ENCODE data around the gene VPS35. TPM values are rescaled to one million over a fixed set of nuclear protein-coding genes. Genes with fewer than 3 reads are reported as not detected.

VPS35 gene
- total RNA-seq, 5 donors from 2014 or later (not counting 1 experiment from before 2014, with no cell fraction given): 49.8 to 105 (median 87.3) TPM

GRCh38 chr16:46714797-46715591 lies 26.0 kb upstream of the VPS35 start:
- no peak overlapping the region for H3K27ac Mint-ChIP-seq
- no peaks in the 10 kb centered on the region for H3K27me3 Mint-ChIP-seq

DNA sequence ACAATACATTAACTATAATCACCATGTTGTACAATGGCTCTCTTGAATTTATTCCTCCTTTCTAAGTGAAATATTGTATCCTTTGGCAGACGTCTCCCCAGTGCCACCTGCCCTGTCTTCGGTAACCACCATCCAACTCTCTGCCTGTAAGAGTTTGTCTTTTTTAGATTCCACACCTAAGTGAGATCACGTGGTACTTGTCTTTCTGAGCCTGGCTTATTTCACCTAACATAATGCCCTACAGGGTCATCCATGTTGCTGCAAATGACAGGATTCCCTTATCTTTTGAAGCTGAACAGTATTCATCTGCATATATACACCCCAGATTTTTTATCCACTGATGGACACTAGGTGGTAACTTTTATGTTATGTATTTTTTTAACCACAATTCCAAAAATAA lies 24.7 kb upstream of the VPS35 start:
- Histone ChIP-seq H3K9me3 (no peaks in the 10 kb centered on the region), H3K36me3 (ENCODE audit: control insufficient read depth in 2 of 2, extremely low read depth in 1 of 2, insufficient read depth in 1 of 2, low read length in 1 of 2) (no peaks in the 10 kb centered on the region), H3K4me3 (ENCODE audit: control insufficient read depth in 1 of 2, extremely low read depth in 1 of 2, low read length in 1 of 2) (no peak overlapping the region), H3K27me3 (replicated peaks in 1 of 2; ENCODE audit: control insufficient read depth in 2 of 2, extremely low read depth in 1 of 2, insufficient read depth in 2 of 2, low read length in 1 of 2) (peaks cover 0 to 4% of the 10 kb centered on the region in 2 experiments), H3K27ac (ENCODE audit: low read length) (no peak overlapping the region), H3K4me1 (ENCODE audit: control insufficient read depth in 1 of 2, extremely low read depth in 1 of 2, insufficient read depth in 2 of 2, low read length in 2 of 2) (no peaks in the 10 kb centered on the region)
- CTCF ChIA-PET: no interaction called here
- no peaks in the 10 kb centered on the region for H3K9me3 Mint-ChIP-seq
- POLR2A ChIA-PET: no interaction called here
- H3K27me3 Mint-ChIP-seq: no peaks in the 10 kb centered on the region
- H3K36me3 Mint-ChIP-seq: no peaks in the 10 kb centered on the region
- no peak for DNase-seq
- no CpG with 5 or more reads among the region's 3 CpGs for whole genome bisulfite sequencing (ENCODE audit: insufficient coverage)
- no peaks in the 10 kb centered on the region for H3K4me1 Mint-ChIP-seq
- H3K27ac Mint-ChIP-seq: no peak overlapping the region
- no peak overlapping the region for H3K4me3 Mint-ChIP-seq
- no peak for ATAC-seq (replicated peaks in 1 of 4)

More at GRCh38 chr16:46714797-46715591, 26.0 kb upstream of the VPS35 start:
- Histone ChIP-seq H3K27ac (ENCODE audit: low read length) (no peak overlapping the region), H3K9me3 (no peaks in the 10 kb centered on the region), H3K36me3 (ENCODE audit: control insufficient read depth in 2 of 2, extremely low read depth in 1 of 2, insufficient read depth in 1 of 2, low read length in 1 of 2) (no peaks in the 10 kb centered on the region), H3K4me3 (ENCODE audit: control insufficient read depth in 1 of 2, extremely low read depth in 1 of 2, low read length in 1 of 2) (no peak overlapping the region), H3K4me1 (ENCODE audit: control insufficient read depth in 1 of 2, extremely low read depth in 1 of 2, insufficient read depth in 2 of 2, low read length in 2 of 2) (no peaks in the 10 kb centered on the region), H3K27me3 (replicated peaks in 1 of 2; ENCODE audit: control insufficient read depth in 2 of 2, extremely low read depth in 1 of 2, insufficient read depth in 2 of 2, low read length in 1 of 2) (peaks cover 0 to 4% of the 10 kb centered on the region in 2 experiments)
- Mint-ChIP-seq H3K4me1 (no peaks in the 10 kb centered on the region), H3K36me3 (no peaks in the 10 kb centered on the region), H3K9me3 (no peaks in the 10 kb centered on the region), H3K4me3 (no peak overlapping the region)
- no peak for ATAC-seq (replicated peaks in 1 of 4)
- 83% methylated on average over 1 of the region's 7 CpGs for WGBS (ENCODE audit: insufficient coverage)
- DNase-seq: no peak
- ChIA-PET CTCF (no interaction called here), POLR2A (no interaction called here)

DNA sequence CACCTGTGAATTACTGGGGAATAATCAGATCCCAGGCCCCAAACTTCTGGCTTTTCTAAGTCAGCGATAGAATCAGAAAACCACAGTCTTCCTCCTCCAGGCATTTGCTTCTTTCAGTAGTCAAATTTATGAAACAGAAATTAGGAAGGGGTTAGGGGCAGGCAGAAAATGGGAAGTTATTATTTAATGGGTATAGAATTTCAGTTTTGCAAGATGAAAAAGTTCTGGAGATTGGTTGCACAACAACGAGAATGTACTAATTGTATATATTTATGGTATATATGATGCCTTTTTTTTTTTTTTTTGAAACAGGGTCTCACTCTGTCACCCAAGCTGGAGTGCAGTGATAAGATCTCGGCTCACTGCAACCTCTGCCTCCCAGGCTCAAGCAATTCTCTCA lies 23.9 kb upstream of the VPS35 start:
- CTCF ChIA-PET: no interaction called here
- no peaks in the 10 kb centered on the region for H3K9me3 ChIP-seq
- POLR2A ChIA-PET: no interaction called here
- WGBS (ENCODE audit: insufficient coverage): no CpG with 5 or more reads among the region's 3 CpGs
- no peak overlapping the region for H3K27ac Mint-ChIP-seq
- H3K4me3 ChIP-seq (ENCODE audit: control insufficient read depth in 1 of 2, extremely low read depth in 1 of 2, low read length in 1 of 2): no peak overlapping the region
- ATAC-seq (replicated peaks in 1 of 4): no peak
- no peaks in the 10 kb centered on the region for H3K27me3 Mint-ChIP-seq
- peaks cover 0 to 4% of the 10 kb centered on the region in 2 experiments for H3K27me3 ChIP-seq (replicated peaks in 1 of 2; ENCODE audit: control insufficient read depth in 2 of 2, extremely low read depth in 1 of 2, insufficient read depth in 2 of 2, low read length in 1 of 2)
- H3K36me3 ChIP-seq (ENCODE audit: control insufficient read depth in 2 of 2, extremely low read depth in 1 of 2, insufficient read depth in 1 of 2, low read length in 1 of 2): no peaks in the 10 kb centered on the region
- H3K4me1 ChIP-seq (ENCODE audit: control insufficient read depth in 1 of 2, extremely low read depth in 1 of 2, insufficient read depth in 2 of 2, low read length in 2 of 2): no peaks in the 10 kb centered on the region
- H3K36me3 Mint-ChIP-seq: no peaks in the 10 kb centered on the region
- DNase-seq: no peak
- no peaks in the 10 kb centered on the region for H3K4me1 Mint-ChIP-seq
- no peak overlapping the region for H3K27ac ChIP-seq (ENCODE audit: low read length)
- no peaks in the 10 kb centered on the region for H3K9me3 Mint-ChIP-seq
- H3K4me3 Mint-ChIP-seq: no peak overlapping the region

DNA sequence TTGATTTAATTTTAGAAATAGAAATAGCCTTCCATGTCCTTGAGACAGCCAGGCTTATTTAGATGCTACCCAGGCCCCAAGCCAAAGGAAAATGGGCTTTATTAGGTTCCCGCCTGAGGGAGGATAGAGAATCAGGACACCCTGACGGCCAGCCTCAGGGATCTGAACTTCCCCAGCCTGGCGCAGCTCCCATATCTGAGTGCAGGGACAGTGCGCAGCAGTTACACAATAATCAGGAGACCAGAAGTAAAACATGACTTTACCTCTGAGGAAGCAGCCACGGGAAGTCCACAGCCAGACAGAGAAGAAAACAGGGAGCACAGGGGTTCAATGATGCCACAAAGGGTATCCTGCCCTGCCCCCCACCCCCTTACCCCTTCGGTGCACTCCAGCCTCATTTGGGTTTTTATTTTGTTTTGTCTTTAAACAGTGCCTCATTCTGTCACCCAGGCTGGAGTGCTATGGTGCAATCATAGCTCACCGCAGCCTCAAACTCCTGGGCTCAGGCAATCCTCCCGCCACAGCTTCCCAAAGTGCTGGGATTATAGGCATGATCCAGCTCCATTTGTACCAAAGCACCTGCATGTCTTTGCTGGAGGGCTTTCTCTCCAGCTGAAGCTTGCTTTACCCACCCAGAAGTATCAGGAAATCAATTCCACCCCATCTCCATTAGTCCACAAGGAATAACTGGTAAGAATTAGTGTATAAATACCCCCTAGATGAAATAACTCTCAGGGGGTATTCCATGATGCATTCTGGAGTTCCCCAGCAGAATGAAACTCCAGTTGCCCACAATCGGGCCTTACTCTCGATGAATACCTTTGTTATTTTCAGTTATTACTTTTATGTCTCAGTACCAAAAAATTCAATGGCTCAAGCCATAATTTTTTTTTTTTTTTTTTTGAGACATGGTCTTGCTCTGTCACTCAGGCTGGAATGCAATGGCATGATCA lies 22.4 kb upstream of the VPS35 start:
- POLR2A ChIA-PET: no interaction called here
- no peaks in the 10 kb centered on the region for H3K9me3 ChIP-seq
- Mint-ChIP-seq H3K36me3 (no peaks in the 10 kb centered on the region), H3K27me3 (peaks cover 0 to 6% of the 10 kb centered on the region in 2 donors), H3K9me3 (no peaks in the 10 kb centered on the region), H3K4me3 (no peak overlapping the region), H3K27ac (no peak overlapping the region), H3K4me1 (no peaks in the 10 kb centered on the region)
- H3K4me3 ChIP-seq (ENCODE audit: control insufficient read depth in 1 of 2, extremely low read depth in 1 of 2, low read length in 1 of 2): no peak overlapping the region
- H3K27ac ChIP-seq (ENCODE audit: low read length): no peak overlapping the region
- H3K36me3 ChIP-seq (ENCODE audit: control insufficient read depth in 2 of 2, extremely low read depth in 1 of 2, insufficient read depth in 1 of 2, low read length in 1 of 2): no peaks in the 10 kb centered on the region
- WGBS (ENCODE audit: insufficient coverage): 85% methylated on average over 6 of the region's 10 CpGs
- no peak for DNase-seq
- CTCF ChIA-PET: interaction anchor here (0.7 kb wide), 3 partner anchors 19 to 349 kb away, joined by 3 to 5 read pairs (median 4); no protein-coding TSS in a partner anchor
- peaks cover 0 to 4% of the 10 kb centered on the region in 2 experiments for H3K27me3 ChIP-seq (replicated peaks in 1 of 2; ENCODE audit: control insufficient read depth in 2 of 2, extremely low read depth in 1 of 2, insufficient read depth in 2 of 2, low read length in 1 of 2)
- ATAC-seq (replicated peaks in 1 of 4): no peak
- H3K4me1 ChIP-seq (ENCODE audit: control insufficient read depth in 1 of 2, extremely low read depth in 1 of 2, insufficient read depth in 2 of 2, low read length in 2 of 2): no peaks in the 10 kb centered on the region

GRCh38 chr16:46709469-46710005 lies 20.6 kb upstream of the VPS35 start:
- DNase-seq: no peak
- H3K27me3 Mint-ChIP-seq: peaks cover 0 to 6% of the 10 kb centered on the region in 2 donors
- no peak overlapping the region for H3K27ac Mint-ChIP-seq
- POLR2A ChIA-PET: interaction anchor here in 1 of 2 donors (0.6 kb wide), 1 partner anchor 89 kb away, joined by 3 read pairs; no protein-coding TSS in a partner anchor
- no peak overlapping the region for H3K4me3 Mint-ChIP-seq
- H3K36me3 Mint-ChIP-seq: no peaks in the 10 kb centered on the region
- H3K4me1 Mint-ChIP-seq: no peaks in the 10 kb centered on the region
- Histone ChIP-seq H3K9me3 (no peaks in the 10 kb centered on the region), H3K4me3 (ENCODE audit: control insufficient read depth in 1 of 2, extremely low read depth in 1 of 2, low read length in 1 of 2) (no peak overlapping the region), H3K27ac (ENCODE audit: low read length) (no peak overlapping the region), H3K27me3 (replicated peaks in 1 of 2; ENCODE audit: control insufficient read depth in 2 of 2, extremely low read depth in 1 of 2, insufficient read depth in 2 of 2, low read length in 1 of 2) (no peaks in the 10 kb centered on the region), H3K4me1 (ENCODE audit: control insufficient read depth in 1 of 2, extremely low read depth in 1 of 2, insufficient read depth in 2 of 2, low read length in 2 of 2) (no peaks in the 10 kb centered on the region), H3K36me3 (ENCODE audit: control insufficient read depth in 2 of 2, extremely low read depth in 1 of 2, insufficient read depth in 1 of 2, low read length in 1 of 2) (no peaks in the 10 kb centered on the region)
- ATAC-seq (replicated peaks in 1 of 4): no peak
- CTCF ChIA-PET: no interaction called here
- 75% methylated on average over 2 of the region's 3 CpGs for WGBS (ENCODE audit: insufficient coverage)
- no peaks in the 10 kb centered on the region for H3K9me3 Mint-ChIP-seq

DNA sequence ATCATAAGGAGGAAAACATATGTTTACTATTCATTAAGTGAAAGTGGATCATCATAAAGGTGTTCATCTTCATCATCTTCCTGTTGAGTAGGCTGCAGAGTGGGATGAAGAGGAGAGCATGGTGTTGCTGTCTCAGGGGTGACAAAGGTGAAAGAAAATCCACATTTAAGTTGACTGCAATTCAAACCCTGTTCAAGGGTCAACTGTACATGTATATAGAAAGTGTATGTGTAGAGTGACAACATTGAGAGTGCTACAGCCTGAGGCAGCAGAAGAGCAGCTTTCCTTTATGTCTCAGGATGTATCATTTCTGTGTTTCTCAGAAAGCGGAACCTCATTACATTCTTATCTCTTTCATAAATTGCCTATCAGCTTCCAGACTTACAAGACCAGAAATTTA lies 17.7 kb upstream of the VPS35 start:
- H3K9me3 ChIP-seq: no peaks in the 10 kb centered on the region
- ATAC-seq (replicated peaks in 1 of 4): no peak
- no CpG with 5 or more reads among the region's 1 CpG for WGBS (ENCODE audit: insufficient coverage)

More for the DNA sequence above, 17.7 kb upstream of the VPS35 start:
- no peak for DNase-seq
- Histone ChIP-seq H3K27me3 (replicated peaks in 1 of 2; ENCODE audit: control insufficient read depth in 2 of 2, extremely low read depth in 1 of 2, insufficient read depth in 2 of 2, low read length in 1 of 2) (no peaks in the 10 kb centered on the region), H3K4me1 (ENCODE audit: control insufficient read depth in 1 of 2, extremely low read depth in 1 of 2, insufficient read depth in 2 of 2, low read length in 2 of 2) (no peaks in the 10 kb centered on the region), H3K36me3 (ENCODE audit: control insufficient read depth in 2 of 2, extremely low read depth in 1 of 2, insufficient read depth in 1 of 2, low read length in 1 of 2) (no peaks in the 10 kb centered on the region), H3K27ac (ENCODE audit: low read length) (no peak overlapping the region), H3K4me3 (ENCODE audit: control insufficient read depth in 1 of 2, extremely low read depth in 1 of 2, low read length in 1 of 2) (no peak overlapping the region)
- Mint-ChIP-seq H3K36me3 (no peaks in the 10 kb centered on the region), H3K4me3 (no peak overlapping the region), H3K27me3 (peaks cover 0 to 6% of the 10 kb centered on the region in 2 donors), H3K27ac (no peak overlapping the region), H3K9me3 (no peaks in the 10 kb centered on the region), H3K4me1 (no peaks in the 10 kb centered on the region)
- CTCF ChIA-PET: interaction anchor here (0.6 kb wide), 2 partner anchors 31 to 1918 kb away, joined by 3 to 9 read pairs; no protein-coding TSS in a partner anchor
- POLR2A ChIA-PET: no interaction called here
